NCI-H2081 (cell line): ENCODE measurements around the gene MTMR4.
"Not testable (repeated sequence)": the region's sequence is repeated elsewhere in the genome, so short reads cannot be mapped to it uniquely, and the experiment has no call there.

Experiments used
- DNase-seq, 2 experiments: peaks; one replicate each; lab custom pipeline; 2025; lab: John Stamatoyannopoulos, UW

The MTMR4 gene

DNA sequence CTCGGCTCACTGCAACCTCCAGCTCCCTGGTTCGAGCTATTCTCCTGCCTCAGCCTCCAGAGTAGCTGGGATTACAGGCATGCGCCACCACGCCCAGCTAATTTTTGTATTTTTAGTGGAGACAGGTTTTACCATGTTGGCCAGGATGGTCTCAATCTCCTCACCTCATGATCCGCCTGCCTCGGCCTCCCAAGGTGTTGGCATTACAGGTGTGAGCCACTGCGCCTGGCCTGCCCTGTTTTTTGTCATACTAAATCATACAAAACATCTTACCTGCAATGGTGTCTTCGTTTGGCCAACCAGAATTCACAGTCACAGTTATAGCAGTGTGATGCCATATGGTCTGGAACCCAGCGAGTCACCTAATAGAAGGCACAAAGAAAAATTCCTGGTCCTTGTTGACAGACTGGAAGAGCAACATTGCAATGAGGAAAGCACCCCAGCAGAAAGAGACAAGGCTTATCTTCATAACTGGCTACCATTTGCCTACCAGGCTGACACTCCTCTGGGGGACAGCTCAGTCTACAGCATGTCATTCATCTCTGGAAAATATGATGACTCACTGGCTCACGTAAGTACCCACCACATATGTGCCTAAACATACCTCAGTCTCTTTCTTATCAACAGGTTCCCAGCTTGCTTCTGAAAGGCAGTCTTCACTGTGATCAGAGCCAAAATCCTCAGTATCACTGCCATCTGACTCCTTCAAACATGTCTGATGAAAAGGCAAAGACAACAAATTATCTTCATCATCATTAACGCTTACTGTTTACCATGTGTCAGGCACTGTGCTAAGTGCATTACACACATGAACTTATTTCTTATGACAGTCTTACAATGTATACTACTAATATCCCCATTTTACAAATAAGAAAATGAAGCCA, 22.0 kb downstream of the MTMR4 start:
- DNase-seq: no peak

DNA sequence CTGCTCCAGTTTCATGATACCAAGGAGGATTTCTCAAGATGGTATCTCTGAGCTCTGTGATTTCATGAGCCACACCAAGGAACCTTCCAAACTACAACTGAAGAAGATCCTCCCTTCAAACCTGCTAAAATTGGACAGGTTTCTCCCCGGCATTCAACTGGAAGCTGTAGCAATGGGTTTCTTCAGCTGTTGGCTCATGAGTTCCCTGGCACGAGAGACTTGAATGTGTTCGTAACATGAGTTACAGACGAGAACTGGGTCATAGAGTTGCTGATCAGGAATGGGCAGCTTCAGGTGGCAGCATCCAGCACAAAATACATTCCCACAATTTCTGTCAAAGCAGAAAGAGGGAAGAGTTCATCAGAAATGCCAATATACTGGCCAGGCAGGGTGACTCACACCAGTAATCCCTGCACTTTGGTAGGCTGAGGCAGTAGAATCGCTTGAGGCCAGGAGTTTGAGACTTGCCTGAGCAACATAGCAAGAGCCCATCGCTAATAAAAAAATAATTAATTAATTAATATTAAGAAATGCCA, 22.9 kb downstream of the MTMR4 start:
- no peak for DNase-seq

DNA sequence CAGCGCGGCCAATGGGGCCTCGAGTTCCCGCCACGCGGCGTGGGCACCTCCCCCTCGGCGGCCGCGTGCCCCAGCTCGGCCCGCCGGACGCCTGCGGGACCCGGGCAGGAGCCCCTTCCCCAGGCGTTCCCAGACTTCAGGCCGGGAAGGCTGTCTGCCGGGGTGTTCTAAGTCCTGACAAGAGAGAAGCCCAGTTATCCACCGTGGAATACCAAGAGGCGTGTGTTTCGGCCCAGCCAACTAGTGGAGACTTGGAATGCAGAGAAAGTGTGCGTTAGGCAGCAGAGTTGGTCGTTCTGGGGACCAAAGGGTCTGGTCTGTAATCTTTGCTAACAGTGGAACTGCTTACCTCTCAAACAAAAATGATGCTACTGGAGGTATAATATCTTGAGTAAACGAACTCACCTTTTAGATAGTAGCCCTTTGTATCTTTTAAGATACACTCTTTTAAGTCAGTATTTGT, 26.0 kb downstream of the MTMR4 start:
- DNase-seq: no peak

DNA sequence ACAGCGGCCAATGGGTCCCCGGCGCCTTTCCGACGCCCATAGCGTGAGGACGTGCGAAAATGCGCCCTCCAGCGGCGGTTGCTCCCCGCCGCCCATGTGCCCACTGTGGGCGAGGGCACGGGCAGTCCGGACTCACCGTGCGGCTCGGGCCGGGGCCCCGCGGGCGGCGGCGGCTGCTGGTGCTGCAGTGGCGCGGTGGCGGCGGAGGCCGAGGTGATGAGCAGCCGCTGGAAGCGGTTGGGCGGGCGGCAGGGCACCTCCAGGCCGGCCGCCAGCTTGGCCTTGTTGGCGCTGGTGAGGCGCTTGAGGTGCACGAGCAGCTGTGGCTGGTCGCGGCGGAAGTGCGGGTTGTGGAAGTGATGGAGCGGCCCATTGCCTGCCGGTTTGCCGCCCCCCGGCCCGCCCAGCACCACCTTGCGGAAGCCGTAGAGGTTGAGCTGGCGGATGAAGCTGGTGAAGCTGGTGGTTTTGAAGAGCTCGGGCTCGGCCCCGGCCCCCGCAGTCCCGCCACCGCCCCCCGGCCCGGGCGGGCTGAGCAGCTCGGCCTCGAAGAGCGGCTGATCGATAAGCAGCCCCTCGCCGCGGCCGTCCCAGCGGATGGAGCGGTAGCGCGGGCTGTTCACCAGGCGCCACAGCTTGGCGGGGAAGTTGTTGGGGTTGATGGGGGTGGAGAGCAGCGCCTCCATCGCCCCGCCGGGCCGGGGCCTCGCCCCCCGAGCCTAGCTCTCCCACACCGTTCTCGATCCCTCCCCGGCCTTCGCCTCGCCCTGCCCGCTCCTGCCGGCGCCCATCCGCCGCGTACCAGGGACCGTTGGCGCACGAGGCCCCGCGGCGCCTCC, 26.6 kb downstream of the MTMR4 start, which contains the start of gene HSF5:
Gene HSF5, minus strand, starts transcription at position 820 of the 839 bp plus-strand sequence. Its CDS starts 134 bp downstream, at position 686.
- DNase-seq: no peak

DNA sequence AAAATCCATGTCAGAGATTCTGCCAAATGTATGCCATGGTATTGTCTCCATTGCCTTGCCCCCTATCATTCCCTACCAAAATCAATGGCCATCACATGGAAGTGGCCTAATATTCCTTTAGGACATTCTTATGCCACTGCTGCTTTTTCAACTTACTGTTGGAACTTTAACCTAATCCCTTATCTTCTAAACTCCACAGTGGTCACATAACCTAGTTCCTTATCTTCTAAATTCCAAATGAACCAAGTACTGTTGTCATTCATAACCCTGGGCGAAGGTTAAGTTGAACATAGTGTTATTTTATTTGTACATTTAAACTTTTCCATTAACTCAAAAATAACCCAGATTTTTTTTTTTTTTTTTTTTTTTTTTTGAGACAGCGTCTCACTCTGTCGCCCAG, 29.8 kb downstream of the MTMR4 start:
- DNase-seq: no peak

DNA sequence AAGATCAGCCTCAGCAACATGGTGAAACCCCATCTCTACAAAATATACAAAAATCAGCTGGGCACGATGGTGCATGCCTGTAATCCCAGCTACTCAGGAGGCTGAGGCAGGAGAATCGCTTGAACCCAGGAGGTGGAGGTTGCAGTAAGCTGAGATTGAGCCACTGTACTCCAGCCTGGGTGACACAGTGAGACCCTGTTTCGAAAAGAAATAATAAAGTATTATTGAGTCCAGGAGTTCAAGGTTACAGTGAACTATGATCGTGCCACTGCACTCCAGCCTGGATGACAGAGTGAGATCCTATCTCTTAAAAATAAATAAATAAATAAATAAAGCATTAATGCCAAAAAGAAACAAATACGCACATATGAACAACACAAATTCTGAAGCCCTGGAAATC, 32.6 kb downstream of the MTMR4 start:
- DNase-seq: not testable (repeated sequence)

DNA sequence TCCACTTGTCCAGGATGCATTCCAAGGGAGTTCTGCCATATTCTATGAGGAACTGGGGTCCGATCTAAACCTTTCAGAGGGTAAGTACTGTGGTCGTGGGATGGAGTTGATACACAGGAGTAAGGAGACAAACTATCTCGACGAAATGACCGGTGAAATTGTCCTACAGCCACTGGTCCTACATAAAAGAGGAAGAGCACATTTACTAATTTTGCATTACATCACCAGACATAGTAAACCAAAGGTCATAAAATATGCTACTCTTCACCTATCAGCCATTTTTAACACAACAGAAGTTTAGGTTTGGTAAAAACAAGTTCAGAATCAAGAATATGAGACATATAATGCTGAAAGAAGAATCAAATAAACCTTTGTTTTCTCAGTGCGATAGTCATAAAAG, 34.3 kb downstream of the MTMR4 start:
- DNase-seq: no peak

DNA sequence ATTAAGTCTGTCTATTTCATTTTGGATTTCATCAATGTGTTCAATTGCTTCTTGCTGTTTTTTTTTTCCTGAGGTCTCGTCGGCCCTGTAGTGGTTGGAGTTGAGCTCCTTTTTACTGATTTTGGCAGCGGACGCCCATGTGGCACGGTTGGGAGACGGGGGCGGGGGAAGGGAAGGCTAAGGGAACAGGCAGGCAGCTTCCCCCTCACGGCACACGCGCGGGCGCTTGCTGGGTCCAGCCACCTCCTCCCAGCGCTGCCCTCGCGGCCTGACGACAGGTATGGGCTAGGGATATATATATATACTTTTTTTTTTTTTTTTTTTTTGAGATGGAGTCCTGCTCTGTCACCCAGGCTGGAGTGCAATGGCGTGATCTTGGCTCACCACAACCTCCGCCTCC, 37.6 kb downstream of the MTMR4 start:
- no peak for DNase-seq

DNA sequence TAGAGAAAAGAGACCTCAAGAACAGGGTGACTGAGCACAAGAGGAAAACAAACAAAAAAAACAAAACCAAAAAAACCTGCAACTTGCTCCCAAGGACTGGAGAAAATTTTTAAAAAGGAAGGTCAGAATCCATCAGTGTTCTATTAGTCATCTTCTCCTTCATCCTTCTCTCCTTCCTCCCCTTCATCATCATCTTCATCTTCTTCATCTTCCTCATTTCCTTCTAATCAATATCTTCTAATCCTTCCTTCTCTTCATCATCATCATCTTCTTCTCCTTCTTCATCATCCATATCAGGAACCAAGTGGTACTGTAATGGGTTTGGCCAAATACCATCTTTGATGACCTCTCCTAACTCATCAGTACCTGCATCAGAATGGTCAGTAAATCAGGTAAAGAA, 38.5 kb downstream of the MTMR4 start:
- no peak for DNase-seq

DNA sequence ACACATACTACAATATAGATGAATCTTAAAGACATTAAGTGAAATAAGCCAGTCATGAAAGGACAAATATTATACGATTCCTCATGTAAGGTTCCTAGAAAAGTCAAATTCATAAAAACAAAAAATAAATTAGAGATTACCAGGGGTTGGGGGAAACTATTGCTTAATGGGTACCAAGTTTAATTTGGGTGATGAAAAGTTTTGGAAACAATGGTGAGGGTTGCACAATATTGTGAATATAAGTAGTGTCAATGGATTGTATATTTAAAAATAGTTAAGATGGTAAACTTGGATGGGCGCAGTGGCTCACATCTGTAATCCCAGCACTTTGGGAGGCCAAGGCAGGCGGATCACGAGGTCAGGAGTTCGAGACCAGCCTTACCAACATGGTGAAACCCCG, 44.1 kb downstream of the MTMR4 start:
- no peak for DNase-seq

DNA sequence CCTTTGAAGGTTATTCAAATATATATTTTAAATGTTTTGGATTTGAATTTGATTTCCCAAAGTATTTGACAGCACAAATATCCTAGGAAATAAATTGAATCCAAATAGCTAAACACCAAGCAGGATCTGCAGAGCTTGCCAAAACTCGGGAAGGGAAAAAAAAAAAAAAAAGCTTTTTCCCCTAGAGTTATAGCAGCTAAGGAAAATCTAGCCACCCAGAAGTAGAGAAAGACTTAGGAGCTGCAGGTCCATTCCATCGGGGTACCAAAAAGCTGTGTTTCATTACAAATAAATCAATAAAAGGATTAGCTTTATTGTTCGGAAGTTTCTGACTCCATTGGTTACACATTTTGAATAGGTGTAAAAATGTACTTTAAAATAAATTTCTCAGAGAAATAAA, 45.5 kb downstream of the MTMR4 start:
- DNase-seq: no peak

DNA sequence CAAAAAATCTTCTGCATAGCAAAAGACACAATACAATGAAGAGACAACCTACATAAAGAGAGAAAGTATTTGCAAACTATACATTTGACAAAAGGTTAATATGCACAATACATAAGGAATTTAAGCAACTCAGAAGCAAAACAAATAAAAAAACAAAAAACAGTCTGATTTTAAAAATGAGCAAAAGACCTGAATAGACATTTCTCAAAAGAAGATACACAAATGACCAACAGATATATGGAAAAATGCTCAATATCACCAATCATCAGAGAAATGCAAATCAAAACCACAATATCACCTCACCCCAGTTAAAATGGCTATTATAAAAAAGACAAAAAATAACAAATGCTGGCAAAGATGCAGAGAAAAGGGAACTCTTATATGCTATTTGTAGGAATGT, 58.9 kb downstream of the MTMR4 start:
- no peak for DNase-seq

DNA sequence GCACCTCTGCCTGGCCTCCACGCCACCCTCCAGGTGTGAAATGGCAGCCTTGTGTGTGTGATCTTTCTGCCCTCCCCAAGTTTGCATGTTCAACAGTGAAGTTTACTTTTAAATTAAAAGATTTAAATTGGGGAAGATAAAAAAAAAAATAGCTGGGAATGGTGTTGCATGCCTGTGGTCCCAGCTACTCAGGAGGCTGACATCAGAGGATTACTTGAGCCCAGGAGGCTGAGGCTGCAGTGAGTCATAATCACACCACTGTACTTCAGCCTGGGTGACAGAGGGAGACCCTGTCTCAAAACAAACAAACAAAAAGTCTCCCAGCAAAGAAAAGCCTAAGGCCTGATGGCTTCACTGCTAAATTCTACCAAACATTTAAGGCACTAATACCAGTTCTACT, 61.7 kb downstream of the MTMR4 start:
- DNase-seq: no peak

DNA sequence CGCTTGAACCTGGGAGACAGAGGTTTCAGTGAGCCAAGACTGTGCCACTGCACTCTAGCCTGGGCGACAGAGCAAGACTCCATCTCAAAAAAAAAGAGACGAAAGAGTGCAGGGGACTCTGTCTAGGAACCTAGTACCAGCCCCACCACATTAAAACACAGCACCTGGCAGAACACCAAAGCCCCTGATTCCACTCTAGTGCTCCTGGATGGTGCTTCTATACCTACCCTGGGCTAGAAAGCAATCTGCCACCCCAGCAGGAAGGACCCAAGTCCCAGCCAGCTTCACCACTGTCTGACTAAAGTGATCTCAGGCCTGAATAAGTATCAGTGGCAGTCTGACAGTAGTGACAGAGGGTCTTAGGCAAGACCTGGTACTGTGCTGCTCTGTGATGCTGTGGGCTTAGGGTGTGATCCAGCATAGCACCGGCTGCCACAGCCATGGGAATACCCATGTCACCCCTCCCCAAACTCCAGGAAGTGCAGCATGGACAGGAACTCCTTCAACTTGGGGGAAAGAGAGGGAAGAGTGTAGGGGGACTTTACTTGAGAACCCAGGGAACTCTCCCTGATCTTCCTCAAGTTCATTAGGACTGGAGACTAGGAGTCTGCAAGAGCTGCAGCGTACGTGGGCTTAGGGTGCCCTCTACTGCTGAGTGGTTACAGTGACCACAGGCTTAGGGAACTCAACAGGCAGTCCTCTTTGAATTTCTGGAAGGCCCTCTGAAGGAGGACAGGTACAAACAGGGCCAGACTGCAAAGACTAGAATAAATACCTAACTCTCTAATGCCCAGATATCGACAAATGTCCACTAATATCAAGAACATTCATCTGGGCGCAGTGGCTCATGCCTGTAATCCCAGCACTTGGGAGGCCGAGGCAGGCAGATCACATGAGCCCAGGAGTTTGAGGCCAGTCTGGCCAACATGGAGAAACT, 67.1 kb downstream of the MTMR4 start:
- DNase-seq: peak; percentile 82 to 88

DNA sequence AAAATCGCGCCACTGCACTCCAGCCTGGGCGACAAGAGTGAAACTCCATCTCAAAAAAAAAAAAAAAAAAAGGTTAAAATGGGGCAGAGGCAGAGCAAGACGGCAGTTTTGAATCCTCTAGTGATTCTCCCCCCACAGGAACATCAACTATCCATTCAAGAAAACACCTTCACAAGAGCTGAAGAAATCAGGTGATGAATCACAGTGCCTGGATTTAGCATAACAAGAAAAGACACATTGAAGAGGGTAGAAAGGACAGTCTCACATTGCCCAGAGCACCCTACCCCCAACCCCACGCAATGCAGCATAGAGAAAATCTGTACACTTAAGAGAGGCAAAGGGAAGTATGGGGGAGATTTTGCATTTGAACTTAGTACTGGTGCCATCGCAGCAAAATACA, 68.4 kb downstream of the MTMR4 start:
- DNase-seq: no peak
